Fibroblast of lung (primary cell): ENCODE measurements around the gene USP11.

ENCODE experiments used
- CTCF ChIP-seq, 2 donors: IDR thresholded peaks in 1 of 2; conservative IDR thresholded peaks in 1 of 2; 1 replicate in 1 of 2; 2 replicates in 1 of 2; pipeline ENCODE4 v1.5.1; 2011 to 2012; ENCODE audit warnings: low read length in 2 of 2, control low read depth in 1 of 2, inconsistent platforms in 1 of 2, low read depth in 1 of 2, mild to moderate bottlenecking in 1 of 2
- EZH2 ChIP-seq: IDR thresholded peaks from 2 replicates; pipeline ENCODE4 v1.5.1; 2012; ENCODE audit warnings: low read length, control low read depth, mild to moderate bottlenecking; ENCODE audit errors: missing control alignments

- TF ChIP-seq CTCF (conservative IDR thresholded peaks at IDR 0.05 in 1 of 2, IDR thresholded peaks at IDR 0.05 in 1 of 2; ENCODE audit: low read depth in 1 of 2, low read length in 2 of 2): no peak
- TF ChIP-seq EZH2: no peak
Measured at GRCh38 chrX:47202316-47202715, 30.5 kb upstream of the USP11 start.
